Ovary (tissue), 3 donors: ENCODE data around the gene DKK2.

ENCODE experiments used
- CTCF ChIP-seq, 3 donors: fragments of 450-650 bp in 2 of 3; fragments of 200-600 bp in 1 of 3; IDR thresholded peaks; one replicate each; pipeline versions ENCODE4 v1.5.1 to v1.8.0; 2016 to 2022; ENCODE audit warnings: antibody characterized with exemption in 3 of 3, mild to moderate bottlenecking in 1 of 3
- EP300 ChIP-seq: sonication (generic); formaldehyde crosslinking; IDR thresholded peaks from one replicate; pipeline ENCODE4 v1.6.1; 2017; ENCODE audit warnings: antibody characterized with exemption
- POLR2A ChIP-seq: fragments of 450-650 bp; IDR thresholded peaks from one replicate; pipeline ENCODE4 v1.6.1; 2017; ENCODE audit warnings: antibody characterized with exemption, mild to moderate bottlenecking, moderate library complexity
- donor health status: DM: no; HTN: no; CAD: no.

GRCh38 chr4:106979476-106979875 is 56.6 kb downstream of the DKK2 start:
- no peak for TF ChIP-seq CTCF (IDR thresholded peaks at IDR 0.05)
- TF ChIP-seq EP300, result no peak
- TF ChIP-seq POLR2A, result no peak
